Liver (tissue), 9 donors: ENCODE measurements around the gene PPP3CA. TPM values are rescaled to one million over a fixed set of nuclear protein-coding genes. Genes with fewer than 3 reads are reported as not detected.

Experiments used
- DNase-seq: peaks from one replicate; pipeline ENCODE4 v3.0.0-alpha.2; 2017; ENCODE audit warnings: low spot score
- H3K27ac ChIP-seq, 2 donors: one replicate each; pipeline ENCODE4 v1.7.0; 2013; ENCODE audit warnings: inconsistent platforms in 2 of 2, low read length in 2 of 2, control low read depth in 1 of 2, low read depth in 1 of 2, mild to moderate bottlenecking in 1 of 2
- H3K27me3 ChIP-seq, 4 donors: one replicate each; pipeline versions ENCODE4 v1.6.1 to v1.7.0; 2013; ENCODE audit warnings: low read length in 3 of 4, inconsistent platforms in 1 of 4, mild to moderate bottlenecking in 1 of 4, moderate library complexity in 1 of 4; ENCODE audit not compliant: control insufficient read depth in 4 of 4, insufficient read depth in 4 of 4
- H3K36me3 ChIP-seq, 4 donors: one replicate each; pipeline versions ENCODE4 v1.6.1 to v1.7.0; 2013; ENCODE audit warnings: low read length in 3 of 4, mild to moderate bottlenecking in 3 of 4, low read depth in 1 of 4, moderate library complexity in 1 of 4; ENCODE audit not compliant: control insufficient read depth in 4 of 4, insufficient read depth in 3 of 4
- H3K4me1 ChIP-seq, 4 donors: one replicate each; pipeline versions ENCODE4 v1.6.1 to v1.7.0; 2013; ENCODE audit warnings: low read length in 3 of 4, mild to moderate bottlenecking in 3 of 4, moderate library complexity in 1 of 4; ENCODE audit not compliant: control insufficient read depth in 4 of 4, insufficient read depth in 4 of 4
- H3K4me3 ChIP-seq, 3 donors: one replicate each; pipeline versions ENCODE4 v1.6.1 to v1.7.0; 2013; ENCODE audit warnings: low read length in 3 of 3, control low read depth in 1 of 3, low read depth in 1 of 3, mild to moderate bottlenecking in 1 of 3
- H3K9ac ChIP-seq, 2 donors: one replicate each; pipeline ENCODE4 v1.7.0; 2013; ENCODE audit warnings: low read length in 2 of 2, mild to moderate bottlenecking in 2 of 2, moderate library complexity in 2 of 2, control low read depth in 1 of 2, low read depth in 1 of 2
- H3K9me3 ChIP-seq, 4 donors: one replicate each; pipeline versions ENCODE4 v1.6.1 to v1.7.0; 2013; ENCODE audit warnings: low read length in 3 of 4; ENCODE audit not compliant: control insufficient read depth in 4 of 4
- EGR1 ChIP-seq, 2 donors: IDR thresholded peaks; 2 replicates each; pipeline ENCODE4 v1.6.1; 2016 to 2018; ENCODE audit warnings: antibody characterized with exemption in 2 of 2, low read depth in 2 of 2
- FOXA1 ChIP-seq: IDR thresholded peaks from 2 replicates; pipeline ENCODE4 v1.6.1; 2016; ENCODE audit warnings: antibody characterized with exemption
- FOXA2 ChIP-seq: IDR thresholded peaks from 2 replicates; pipeline ENCODE4 v1.6.1; 2016; ENCODE audit warnings: antibody characterized with exemption
- GABPA ChIP-seq, 2 donors: IDR thresholded peaks in 1 of 2; conservative IDR thresholded peaks in 1 of 2; 2 replicates each; pipeline ENCODE4 v1.6.1; 2016; ENCODE audit warnings: antibody characterized with exemption in 2 of 2, mild to moderate bottlenecking in 1 of 2, moderate library complexity in 1 of 2
- HNF4A ChIP-seq, 2 donors: conservative IDR thresholded peaks; 2 replicates each; pipeline ENCODE4 v1.6.1; 2016; ENCODE audit warnings: antibody characterized with exemption in 2 of 2, mild to moderate bottlenecking in 2 of 2
- HNF4G ChIP-seq: IDR thresholded peaks from 2 replicates; pipeline ENCODE4 v1.6.1; 2016; ENCODE audit warnings: antibody characterized with exemption
- NR2F2 ChIP-seq: IDR thresholded peaks from 2 replicates; pipeline ENCODE4 v1.6.1; 2016; ENCODE audit warnings: antibody characterized with exemption
- RAD21 ChIP-seq, 2 donors: IDR thresholded peaks; 2 replicates each; pipeline ENCODE4 v1.6.1; 2016; ENCODE audit warnings: antibody characterized with exemption in 2 of 2, mild to moderate bottlenecking in 2 of 2
- RXRA ChIP-seq, 2 donors: IDR thresholded peaks; 2 replicates each; pipeline ENCODE4 v1.6.1; 2017 to 2018; ENCODE audit warnings: antibody characterized with exemption in 2 of 2, mild to moderate bottlenecking in 1 of 2
- SP1 ChIP-seq: IDR thresholded peaks from 2 replicates; pipeline ENCODE4 v1.6.1; 2018; ENCODE audit warnings: antibody characterized with exemption, mild to moderate bottlenecking
- YY1 ChIP-seq: IDR thresholded peaks from 2 replicates; pipeline ENCODE4 v1.6.1; 2016; ENCODE audit warnings: antibody characterized with exemption, mild to moderate bottlenecking
- WGBS: extraction: QIAGEN DNeasy Blood & Tissue Kit; methylation state at CpG from one replicate; pipeline ENCODE4 v1.1.7; 2013; 5-methylcytosine and 5-hydroxymethylcytosine counted together
- polyA plus RNA-seq, 2 donors: library from polyadenylated mRNA; stranded (reverse) in 1 of 2; unstranded in 1 of 2; fragments of 200-250 nt in 1 of 2; fragments of >200 nt in 1 of 2; fragmentation: Nextera tagmentation in 1 of 2; extraction: Ambion mirVana in 1 of 2; gene quantifications; one replicate each; pipeline versions ENCODE4 v1.2.1 to v1.2.3, GENCODE V29; 2013 to 2015
- total RNA-seq, 2 donors: library from RNA; depleted of rRNA; stranded (reverse); fragments of >200 nt; gene quantifications; one replicate each; pipeline ENCODE4 v1.2.3, GENCODE V29; 2014
- TF ChIP-seq, protein P1 (sequence below): IDR thresholded peaks from 2 replicates; pipeline ENCODE4 v1.6.1; 2016; ENCODE audit warnings: antibody characterized with exemption
- TF ChIP-seq, protein P2 (sequence below): fragments of 150-350 bp; IDR thresholded peaks from 2 replicates; pipeline ENCODE4 v1.5.1; 2017; ENCODE audit warnings: improper control_type of control experiment, low read depth, low read length; ENCODE audit not compliant: missing input control
- TF ChIP-seq, protein P3 (sequence below): IDR thresholded peaks from 2 replicates; pipeline ENCODE4 v1.6.1; 2016; ENCODE audit warnings: antibody characterized with exemption, mild to moderate bottlenecking
- TF ChIP-seq, protein P4 (sequence below): IDR thresholded peaks from 2 replicates; pipeline ENCODE4 v1.6.1; 2016; ENCODE audit warnings: antibody characterized with exemption
- TF ChIP-seq, protein P5 (sequence below): IDR thresholded peaks from 2 replicates; pipeline ENCODE4 v1.6.1; 2016; ENCODE audit warnings: antibody characterized with exemption
- donor health status: healthy.
- donor health status: healthy.
- donor health status: healthy.
- donor health status: healthy.
- donor health status: healthy.

Gene PPP3CA
- total and polyA plus RNA-seq, 4 donors, result 3.6 to 18.2 (median 14.2) TPM

DNA sequence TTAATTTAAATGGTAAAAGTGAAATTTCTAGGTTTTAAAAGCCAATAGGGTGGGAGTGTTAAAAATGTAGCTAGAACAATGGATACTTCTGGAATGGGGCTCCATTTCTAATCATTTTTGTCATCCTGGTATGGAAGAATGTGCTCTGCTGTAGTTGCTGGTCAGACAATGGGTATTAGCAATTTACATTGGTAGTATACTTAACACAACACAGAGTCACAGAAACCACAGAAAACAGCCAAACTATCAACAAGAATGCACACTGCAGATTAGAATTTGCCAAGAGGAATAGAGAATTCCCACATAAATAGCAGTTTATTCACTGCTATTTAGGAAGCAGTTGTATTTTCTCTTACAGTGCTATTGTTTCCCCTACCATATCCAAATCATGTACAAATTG, 319.6 kb downstream of the PPP3CA start:
- Histone ChIP-seq H3K36me3 (peaks cover 0 to 8% (median 5%) of the 10 kb centered on the region in 4 donors), H3K9me3 (no peaks in the 10 kb centered on the region), H3K27me3 (no peaks in the 10 kb centered on the region), H3K27ac (no peak overlapping the region), H3K4me3 (no peak overlapping the region), H3K9ac (no peak overlapping the region), H3K4me1 (no peaks in the 10 kb centered on the region)
- TF ChIP-seq, protein P1, sequence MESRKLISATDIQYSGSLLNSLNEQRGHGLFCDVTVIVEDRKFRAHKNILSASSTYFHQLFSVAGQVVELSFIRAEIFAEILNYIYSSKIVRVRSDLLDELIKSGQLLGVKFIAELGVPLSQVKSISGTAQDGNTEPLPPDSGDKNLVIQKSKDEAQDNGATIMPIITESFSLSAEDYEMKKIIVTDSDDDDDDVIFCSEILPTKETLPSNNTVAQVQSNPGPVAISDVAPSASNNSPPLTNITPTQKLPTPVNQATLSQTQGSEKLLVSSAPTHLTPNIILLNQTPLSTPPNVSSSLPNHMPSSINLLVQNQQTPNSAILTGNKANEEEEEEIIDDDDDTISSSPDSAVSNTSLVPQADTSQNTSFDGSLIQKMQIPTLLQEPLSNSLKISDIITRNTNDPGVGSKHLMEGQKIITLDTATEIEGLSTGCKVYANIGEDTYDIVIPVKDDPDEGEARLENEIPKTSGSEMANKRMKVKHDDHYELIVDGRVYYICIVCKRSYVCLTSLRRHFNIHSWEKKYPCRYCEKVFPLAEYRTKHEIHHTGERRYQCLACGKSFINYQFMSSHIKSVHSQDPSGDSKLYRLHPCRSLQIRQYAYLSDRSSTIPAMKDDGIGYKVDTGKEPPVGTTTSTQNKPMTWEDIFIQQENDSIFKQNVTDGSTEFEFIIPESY, result no peak
- TF ChIP-seq, protein P2, sequence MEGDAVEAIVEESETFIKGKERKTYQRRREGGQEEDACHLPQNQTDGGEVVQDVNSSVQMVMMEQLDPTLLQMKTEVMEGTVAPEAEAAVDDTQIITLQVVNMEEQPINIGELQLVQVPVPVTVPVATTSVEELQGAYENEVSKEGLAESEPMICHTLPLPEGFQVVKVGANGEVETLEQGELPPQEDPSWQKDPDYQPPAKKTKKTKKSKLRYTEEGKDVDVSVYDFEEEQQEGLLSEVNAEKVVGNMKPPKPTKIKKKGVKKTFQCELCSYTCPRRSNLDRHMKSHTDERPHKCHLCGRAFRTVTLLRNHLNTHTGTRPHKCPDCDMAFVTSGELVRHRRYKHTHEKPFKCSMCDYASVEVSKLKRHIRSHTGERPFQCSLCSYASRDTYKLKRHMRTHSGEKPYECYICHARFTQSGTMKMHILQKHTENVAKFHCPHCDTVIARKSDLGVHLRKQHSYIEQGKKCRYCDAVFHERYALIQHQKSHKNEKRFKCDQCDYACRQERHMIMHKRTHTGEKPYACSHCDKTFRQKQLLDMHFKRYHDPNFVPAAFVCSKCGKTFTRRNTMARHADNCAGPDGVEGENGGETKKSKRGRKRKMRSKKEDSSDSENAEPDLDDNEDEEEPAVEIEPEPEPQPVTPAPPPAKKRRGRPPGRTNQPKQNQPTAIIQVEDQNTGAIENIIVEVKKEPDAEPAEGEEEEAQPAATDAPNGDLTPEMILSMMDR, result no peak
- no peak for TF ChIP-seq FOXA1
- TF ChIP-seq HNF4A (conservative IDR thresholded peaks at IDR 0.05), result no peak
- TF ChIP-seq, protein P3, sequence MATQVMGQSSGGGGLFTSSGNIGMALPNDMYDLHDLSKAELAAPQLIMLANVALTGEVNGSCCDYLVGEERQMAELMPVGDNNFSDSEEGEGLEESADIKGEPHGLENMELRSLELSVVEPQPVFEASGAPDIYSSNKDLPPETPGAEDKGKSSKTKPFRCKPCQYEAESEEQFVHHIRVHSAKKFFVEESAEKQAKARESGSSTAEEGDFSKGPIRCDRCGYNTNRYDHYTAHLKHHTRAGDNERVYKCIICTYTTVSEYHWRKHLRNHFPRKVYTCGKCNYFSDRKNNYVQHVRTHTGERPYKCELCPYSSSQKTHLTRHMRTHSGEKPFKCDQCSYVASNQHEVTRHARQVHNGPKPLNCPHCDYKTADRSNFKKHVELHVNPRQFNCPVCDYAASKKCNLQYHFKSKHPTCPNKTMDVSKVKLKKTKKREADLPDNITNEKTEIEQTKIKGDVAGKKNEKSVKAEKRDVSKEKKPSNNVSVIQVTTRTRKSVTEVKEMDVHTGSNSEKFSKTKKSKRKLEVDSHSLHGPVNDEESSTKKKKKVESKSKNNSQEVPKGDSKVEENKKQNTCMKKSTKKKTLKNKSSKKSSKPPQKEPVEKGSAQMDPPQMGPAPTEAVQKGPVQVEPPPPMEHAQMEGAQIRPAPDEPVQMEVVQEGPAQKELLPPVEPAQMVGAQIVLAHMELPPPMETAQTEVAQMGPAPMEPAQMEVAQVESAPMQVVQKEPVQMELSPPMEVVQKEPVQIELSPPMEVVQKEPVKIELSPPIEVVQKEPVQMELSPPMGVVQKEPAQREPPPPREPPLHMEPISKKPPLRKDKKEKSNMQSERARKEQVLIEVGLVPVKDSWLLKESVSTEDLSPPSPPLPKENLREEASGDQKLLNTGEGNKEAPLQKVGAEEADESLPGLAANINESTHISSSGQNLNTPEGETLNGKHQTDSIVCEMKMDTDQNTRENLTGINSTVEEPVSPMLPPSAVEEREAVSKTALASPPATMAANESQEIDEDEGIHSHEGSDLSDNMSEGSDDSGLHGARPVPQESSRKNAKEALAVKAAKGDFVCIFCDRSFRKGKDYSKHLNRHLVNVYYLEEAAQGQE, result no peak
- TF ChIP-seq, protein P4, sequence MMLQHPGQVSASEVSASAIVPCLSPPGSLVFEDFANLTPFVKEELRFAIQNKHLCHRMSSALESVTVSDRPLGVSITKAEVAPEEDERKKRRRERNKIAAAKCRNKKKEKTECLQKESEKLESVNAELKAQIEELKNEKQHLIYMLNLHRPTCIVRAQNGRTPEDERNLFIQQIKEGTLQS, result no peak
- TF ChIP-seq HNF4G, result no peak
- no peak for TF ChIP-seq GABPA (IDR thresholded peaks at IDR 0.05 in 1 of 2, conservative IDR thresholded peaks at IDR 0.05 in 1 of 2)
- TF ChIP-seq FOXA2, result no peak
- TF ChIP-seq RAD21 (IDR thresholded peaks at IDR 0.05), result no peak
- no peak for TF ChIP-seq YY1
- TF ChIP-seq, protein P5, sequence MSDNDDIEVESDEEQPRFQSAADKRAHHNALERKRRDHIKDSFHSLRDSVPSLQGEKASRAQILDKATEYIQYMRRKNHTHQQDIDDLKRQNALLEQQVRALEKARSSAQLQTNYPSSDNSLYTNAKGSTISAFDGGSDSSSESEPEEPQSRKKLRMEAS, result no peak
- TF ChIP-seq EGR1 (IDR thresholded peaks at IDR 0.05; ENCODE audit: low read depth in 2 of 2), result no peak
- no peak for TF ChIP-seq RXRA (IDR thresholded peaks at IDR 0.05)
- TF ChIP-seq SP1, result no peak
- no peak for TF ChIP-seq NR2F2
- no peak for DNase-seq

DNA sequence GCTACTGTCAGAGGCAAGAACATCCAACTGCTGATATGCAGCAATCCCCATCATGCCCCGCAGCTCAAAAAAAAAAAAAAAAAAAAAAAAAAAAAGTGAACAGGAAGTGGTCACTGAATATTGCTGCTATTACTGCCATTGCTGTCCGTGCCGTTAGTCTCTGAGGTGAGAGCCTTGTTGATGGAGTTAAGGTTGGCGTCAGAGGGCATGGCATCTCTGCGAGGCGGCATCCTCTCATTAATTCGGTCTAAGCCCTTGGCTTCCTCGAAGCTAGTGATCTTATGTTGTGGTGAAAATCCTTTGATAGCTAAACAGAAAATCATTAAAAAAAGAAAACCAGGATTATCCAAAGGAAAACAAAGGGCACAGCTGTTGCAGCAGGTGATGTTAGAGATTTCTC, 321.6 kb downstream of the PPP3CA start:
- no peaks in the 10 kb centered on the region for H3K9me3 ChIP-seq
- H3K9ac ChIP-seq, result no peak overlapping the region
- no peaks in the 10 kb centered on the region for H3K27me3 ChIP-seq
- DNase-seq, result no peak
- 92% methylated on average over 8 of the region's 8 CpGs for WGBS
- peaks cover 0 to 7% (median 2%) of the 10 kb centered on the region in 4 donors for H3K36me3 ChIP-seq
- no peak overlapping the region for H3K4me3 ChIP-seq
- no peaks in the 10 kb centered on the region for H3K4me1 ChIP-seq
- TF ChIP-seq EGR1 (IDR thresholded peaks at IDR 0.05; ENCODE audit: low read depth in 2 of 2), result no peak
- H3K27ac ChIP-seq, result no peak overlapping the region
